Fibroblast of lung (primary cell): ENCODE results near the gene SERINC5. TPM values are rescaled to one million over a fixed set of nuclear protein-coding genes. Genes with fewer than 3 reads are reported as not detected.
"Not testable (repeated sequence)": the region's sequence is repeated elsewhere in the genome, so short reads cannot be mapped to it uniquely, and the experiment has no call there.

Source experiments
- DNase-seq, 2 donors: peaks; one replicate each; pipeline versions ENCODE4 v3.0.0 to v3.0.0-alpha.2; 2010; ENCODE audit warnings: low read depth in 2 of 2
- H2AFZ ChIP-seq: 2 replicates; pipeline ENCODE4 v1.5.1; 2012; ENCODE audit warnings: low read length, control low read depth, inconsistent platforms
- H3K27ac ChIP-seq: 2 replicates; pipeline ENCODE4 v1.5.1; 2011; ENCODE audit warnings: low read length, control low read depth; ENCODE audit not compliant: insufficient read depth
- H3K27me3 ChIP-seq: 2 replicates; pipeline ENCODE4 v1.5.1; 2011; ENCODE audit warnings: mild to moderate bottlenecking, low read length; ENCODE audit not compliant: control insufficient read depth, insufficient read depth
- H3K36me3 ChIP-seq: 2 replicates; pipeline ENCODE4 v1.5.1; 2011; ENCODE audit warnings: low read length; ENCODE audit not compliant: control insufficient read depth, insufficient read depth
- H3K4me1 ChIP-seq: 2 replicates; pipeline ENCODE4 v1.5.1; 2011; ENCODE audit warnings: low read length; ENCODE audit not compliant: control insufficient read depth, insufficient read depth; ENCODE audit errors: extremely low read depth
- H3K4me2 ChIP-seq: 2 replicates; pipeline ENCODE4 v1.5.1; 2011; ENCODE audit warnings: low read length, control low read depth; ENCODE audit not compliant: insufficient read depth; ENCODE audit errors: extremely low read depth
- H3K4me3 ChIP-seq, 4 experiments: fragments of 200-600 bp in 1 of 4; sonication (generic) in 1 of 4; replicated peaks in 1 of 4; 2 replicates each; pipeline ENCODE4 v1.5.1; 2011 to 2016; ENCODE audit warnings: low read length in 4 of 4, low read depth in 3 of 4, mild to moderate bottlenecking in 3 of 4, control low read depth in 2 of 4, inconsistent platforms in 1 of 4, mixed read lengths in 1 of 4; ENCODE audit not compliant: insufficient read depth in 1 of 4; ENCODE audit errors: control extremely low read depth in 1 of 4
- H3K79me2 ChIP-seq: 2 replicates; pipeline ENCODE4 v1.5.1; 2012; ENCODE audit warnings: mild to moderate bottlenecking, low read length, inconsistent platforms; ENCODE audit not compliant: control insufficient read depth, insufficient read depth
- H3K9ac ChIP-seq: 2 replicates; pipeline ENCODE4 v1.5.1; 2011; ENCODE audit warnings: mild to moderate bottlenecking, low read length, control low read depth; ENCODE audit not compliant: insufficient read depth
- H3K9me3 ChIP-seq: 2 replicates; pipeline ENCODE4 v1.5.1; 2012; ENCODE audit warnings: low read depth, low read length; ENCODE audit not compliant: control insufficient read depth, insufficient read depth
- H4K20me1 ChIP-seq: 2 replicates; pipeline ENCODE4 v1.5.1; 2011; ENCODE audit warnings: low read length; ENCODE audit not compliant: control insufficient read depth, insufficient read depth; ENCODE audit errors: extremely low read depth
- EZH2 ChIP-seq: IDR thresholded peaks from 2 replicates; pipeline ENCODE4 v1.5.1; 2012; ENCODE audit warnings: low read length, control low read depth, mild to moderate bottlenecking; ENCODE audit errors: missing control alignments
- polyA plus RNA-seq, 2 donors: library from polyadenylated mRNA; depleted of rRNA in 1 of 2; stranded (reverse) in 1 of 2; unstranded in 1 of 2; fragments of >200 nt; gene quantifications; 2 replicates each; pipeline ENCODE4 v1.2.1, GENCODE V29; 2011 to 2012; ENCODE audit warnings: missing spikeins in 1 of 2
- total RNA-seq: library from RNA; depleted of rRNA; stranded (reverse); fragments of >200 nt; gene quantifications from 2 replicates; pipeline ENCODE4 v1.2.1, GENCODE V29; 2014
- TF ChIP-seq, protein P1 (sequence below), 2 donors: IDR thresholded peaks in 1 of 2; conservative IDR thresholded peaks in 1 of 2; 1 replicate in 1 of 2; 2 replicates in 1 of 2; pipeline ENCODE4 v1.5.1; 2011 to 2012; ENCODE audit warnings: low read length in 2 of 2, control low read depth in 1 of 2, inconsistent platforms in 1 of 2, low read depth in 1 of 2, mild to moderate bottlenecking in 1 of 2

The SERINC5 gene
- total and polyA plus RNA-seq, 2 donors (not counting 1 experiment from before 2014, with no cell fraction given), result 9.5 to 10.9 TPM

DNA sequence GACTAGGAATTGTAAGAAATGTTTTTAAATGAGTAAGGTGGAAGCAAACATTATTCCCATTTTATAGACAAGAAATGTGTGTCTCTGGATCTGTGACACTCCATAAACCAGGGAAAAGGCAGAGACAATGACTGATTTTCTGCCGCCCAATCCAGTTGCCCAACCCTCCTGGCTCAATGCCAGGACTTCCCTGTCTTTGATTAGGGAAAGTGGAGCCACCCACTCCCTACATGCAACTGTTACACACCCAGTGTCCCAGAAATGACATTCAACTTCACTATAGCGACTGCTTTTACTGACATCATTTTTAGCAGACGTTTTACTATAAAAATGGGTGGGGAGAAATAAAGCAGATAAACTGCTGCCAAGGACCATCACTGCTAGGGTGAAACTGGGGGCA is 141.0 kb downstream of the SERINC5 start:
- no peaks in the 10 kb centered on the region for H4K20me1 ChIP-seq
- no peaks in the 10 kb centered on the region for H3K27me3 ChIP-seq
- H3K36me3 ChIP-seq, result no peaks in the 10 kb centered on the region
- H3K79me2 ChIP-seq, result no peaks in the 10 kb centered on the region
- no peaks in the 10 kb centered on the region for H3K9me3 ChIP-seq
- no peaks in the 10 kb centered on the region for H3K4me1 ChIP-seq
- H3K4me2 ChIP-seq, result no peak overlapping the region
- H3K27ac ChIP-seq, result no peak overlapping the region
- TF ChIP-seq, protein P1, sequence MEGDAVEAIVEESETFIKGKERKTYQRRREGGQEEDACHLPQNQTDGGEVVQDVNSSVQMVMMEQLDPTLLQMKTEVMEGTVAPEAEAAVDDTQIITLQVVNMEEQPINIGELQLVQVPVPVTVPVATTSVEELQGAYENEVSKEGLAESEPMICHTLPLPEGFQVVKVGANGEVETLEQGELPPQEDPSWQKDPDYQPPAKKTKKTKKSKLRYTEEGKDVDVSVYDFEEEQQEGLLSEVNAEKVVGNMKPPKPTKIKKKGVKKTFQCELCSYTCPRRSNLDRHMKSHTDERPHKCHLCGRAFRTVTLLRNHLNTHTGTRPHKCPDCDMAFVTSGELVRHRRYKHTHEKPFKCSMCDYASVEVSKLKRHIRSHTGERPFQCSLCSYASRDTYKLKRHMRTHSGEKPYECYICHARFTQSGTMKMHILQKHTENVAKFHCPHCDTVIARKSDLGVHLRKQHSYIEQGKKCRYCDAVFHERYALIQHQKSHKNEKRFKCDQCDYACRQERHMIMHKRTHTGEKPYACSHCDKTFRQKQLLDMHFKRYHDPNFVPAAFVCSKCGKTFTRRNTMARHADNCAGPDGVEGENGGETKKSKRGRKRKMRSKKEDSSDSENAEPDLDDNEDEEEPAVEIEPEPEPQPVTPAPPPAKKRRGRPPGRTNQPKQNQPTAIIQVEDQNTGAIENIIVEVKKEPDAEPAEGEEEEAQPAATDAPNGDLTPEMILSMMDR (conservative IDR thresholded peaks at IDR 0.05 in 1 of 2, IDR thresholded peaks at IDR 0.05 in 1 of 2; ENCODE audit: low read depth in 1 of 2, low read length in 2 of 2), result no peak
- no peak for TF ChIP-seq EZH2
- H2AFZ ChIP-seq, result no peak overlapping the region
- H3K9ac ChIP-seq, result no peak overlapping the region
- H3K4me3 ChIP-seq, result no peak overlapping the region
- DNase-seq, result no peak

DNA sequence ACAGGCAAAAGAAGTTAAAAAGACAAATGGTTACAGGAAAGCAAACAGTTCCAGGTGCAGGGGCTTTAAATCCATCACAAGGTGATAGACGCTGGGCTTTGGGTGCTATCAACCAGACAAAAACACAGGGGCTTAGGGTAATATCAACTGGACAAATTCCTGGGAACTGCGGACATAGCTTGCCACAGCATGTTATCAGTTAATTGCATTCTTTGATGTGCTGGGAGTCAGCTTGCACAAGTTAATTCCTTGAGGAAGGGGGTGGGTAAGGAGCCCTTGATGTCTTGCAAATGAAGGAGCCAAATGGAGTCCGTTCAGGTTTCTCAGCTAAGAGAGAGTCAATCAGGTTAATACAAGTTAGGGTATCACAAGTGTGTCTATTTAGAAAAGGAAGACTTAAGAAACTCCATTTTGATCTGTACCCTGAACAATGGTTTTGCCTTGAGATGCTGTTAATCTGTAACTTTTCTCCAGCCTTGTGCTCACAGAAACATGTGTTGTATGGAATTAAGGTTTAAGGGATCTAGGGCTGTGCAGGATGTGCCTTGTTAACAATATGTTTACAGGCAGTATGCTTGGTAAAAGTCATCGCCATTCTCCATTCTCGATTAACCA is 144.4 kb downstream of the SERINC5 start:
- H3K4me3 ChIP-seq, H2AFZ ChIP-seq, H3K9me3 ChIP-seq, H3K4me2 ChIP-seq, H3K27me3 ChIP-seq, H3K4me1 ChIP-seq, H3K27ac ChIP-seq, H3K36me3 ChIP-seq, H4K20me1 ChIP-seq, H3K79me2 ChIP-seq, H3K9ac ChIP-seq: not testable (repeated sequence)
- DNase-seq, result peak in 1 of 2 donors; percentile 13

DNA sequence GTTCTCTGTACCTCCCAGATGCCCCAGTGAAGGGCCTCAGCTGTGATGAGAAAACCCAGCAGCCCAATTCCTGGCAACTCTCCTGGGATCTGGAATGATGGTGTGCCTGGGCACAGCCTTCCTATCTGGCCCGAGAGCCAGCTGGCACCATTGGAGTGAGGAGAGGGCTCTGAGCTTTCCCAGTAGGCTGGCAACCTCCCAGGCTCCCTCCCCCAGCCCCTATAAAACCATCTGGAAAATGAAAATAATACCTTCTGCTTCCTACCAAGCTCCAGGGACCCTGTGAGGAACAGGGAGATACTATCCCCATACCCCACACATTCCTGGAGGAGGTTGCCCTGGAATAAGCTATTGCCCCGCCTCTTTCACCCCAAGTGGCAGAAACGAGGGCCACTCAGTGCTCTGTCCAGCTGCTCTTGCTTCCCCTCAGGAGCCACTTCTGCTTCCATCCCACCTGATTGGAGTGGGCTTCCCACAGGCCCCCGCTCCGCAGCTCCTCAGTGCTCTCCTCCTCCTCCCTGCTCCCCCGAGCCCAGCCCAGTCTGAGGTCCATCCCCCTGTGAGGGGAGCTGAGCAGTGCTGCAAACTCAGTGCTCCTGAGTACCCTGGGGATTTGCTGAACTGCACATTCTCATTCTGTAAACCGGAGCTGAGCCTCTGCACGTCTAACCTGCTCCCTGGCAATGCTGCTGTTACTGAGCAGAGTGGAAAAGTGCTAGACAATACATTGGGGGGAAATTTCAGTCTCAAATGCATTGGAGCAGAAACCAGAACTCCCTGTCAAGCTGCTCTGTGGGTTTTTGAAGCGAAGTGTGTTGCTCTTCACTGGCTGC is 146.0 kb downstream of the SERINC5 start:
- Histone ChIP-seq H3K27ac (no peak overlapping the region), H3K36me3 (no peaks in the 10 kb centered on the region), H3K79me2 (no peaks in the 10 kb centered on the region), H2AFZ (no peak overlapping the region), H4K20me1 (no peaks in the 10 kb centered on the region), H3K4me1 (no peaks in the 10 kb centered on the region), H3K9ac (no peak overlapping the region), H3K9me3 (no peaks in the 10 kb centered on the region), H3K4me2 (no peak overlapping the region), H3K4me3 (no peak overlapping the region), H3K27me3 (peaks cover 2% of the 10 kb centered on the region)
- no peak for DNase-seq
- TF ChIP-seq, protein P1 (conservative IDR thresholded peaks at IDR 0.05 in 1 of 2, IDR thresholded peaks at IDR 0.05 in 1 of 2; ENCODE audit: low read depth in 1 of 2, low read length in 2 of 2), result no peak
- TF ChIP-seq EZH2, result no peak
